GM10266 (cell line): Measurements from ENCODE around the gene ANTXR1.

Source experiments
- DNase-seq: peaks from one replicate; pipeline ENCODE4 v3.0.0; 2012; ENCODE audit errors: extremely low spot score
- TF ChIP-seq, protein P1 (sequence below): IDR thresholded peaks from 2 replicates; pipeline ENCODE4 v1.5.1; 2012; ENCODE audit warnings: mild to moderate bottlenecking, low read depth; ENCODE audit not compliant: control insufficient read depth, insufficient read depth; ENCODE audit errors: missing control alignments

ANTXR1 gene

DNA sequence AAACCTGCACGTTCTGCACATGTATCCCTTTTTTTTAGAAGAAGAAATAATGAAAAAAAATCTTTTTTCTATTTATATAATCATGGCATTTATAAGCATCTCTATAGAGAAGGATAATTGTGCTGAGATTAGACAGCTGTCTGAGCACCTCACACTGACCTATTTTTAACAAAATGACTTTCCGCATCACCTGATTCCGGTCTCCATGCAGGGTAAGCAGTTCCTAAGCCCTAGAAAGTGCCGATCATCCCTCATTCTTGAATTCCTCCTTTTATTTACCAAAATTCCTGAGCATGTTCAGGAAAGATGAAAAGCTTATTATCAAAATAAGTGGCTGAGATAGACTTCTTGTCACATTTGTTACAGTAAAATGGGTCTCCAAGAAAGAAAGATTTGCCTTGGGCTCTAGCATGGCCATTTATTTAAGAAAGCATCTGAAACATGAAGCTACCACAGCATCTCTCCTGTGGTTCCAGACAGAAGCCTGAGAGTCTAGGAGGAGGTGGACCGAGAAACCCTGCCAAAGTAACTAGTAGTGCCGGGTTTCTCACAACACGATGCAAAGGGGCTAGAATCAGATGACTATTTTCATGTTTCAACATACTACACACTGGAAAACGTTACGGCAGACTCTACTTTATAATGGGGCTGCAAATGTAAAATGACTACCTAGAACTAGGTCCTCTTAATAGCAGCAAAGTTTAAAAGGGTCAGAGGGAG, 37.9 kb upstream of the ANTXR1 start:
- no peak for DNase-seq

DNA sequence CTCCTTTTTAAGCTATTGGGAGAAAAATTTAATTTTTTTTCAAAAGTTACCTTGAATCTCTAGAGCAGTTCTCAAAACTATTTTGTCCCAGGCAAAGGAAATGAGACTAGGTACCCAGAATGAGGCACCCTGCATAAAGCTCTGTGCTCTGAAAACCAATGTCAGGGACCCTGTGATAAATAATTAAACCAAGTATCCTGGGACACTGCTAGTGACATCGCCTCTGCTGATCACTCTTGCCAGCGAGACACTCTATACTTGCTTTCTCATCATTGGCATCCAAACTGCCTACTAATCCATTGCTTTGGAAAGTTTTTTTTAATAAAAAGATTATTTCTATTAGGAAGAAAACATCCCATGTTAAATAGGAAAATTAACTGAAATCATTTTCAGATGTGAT, 37.1 kb upstream of the ANTXR1 start:
- TF ChIP-seq, protein P1, sequence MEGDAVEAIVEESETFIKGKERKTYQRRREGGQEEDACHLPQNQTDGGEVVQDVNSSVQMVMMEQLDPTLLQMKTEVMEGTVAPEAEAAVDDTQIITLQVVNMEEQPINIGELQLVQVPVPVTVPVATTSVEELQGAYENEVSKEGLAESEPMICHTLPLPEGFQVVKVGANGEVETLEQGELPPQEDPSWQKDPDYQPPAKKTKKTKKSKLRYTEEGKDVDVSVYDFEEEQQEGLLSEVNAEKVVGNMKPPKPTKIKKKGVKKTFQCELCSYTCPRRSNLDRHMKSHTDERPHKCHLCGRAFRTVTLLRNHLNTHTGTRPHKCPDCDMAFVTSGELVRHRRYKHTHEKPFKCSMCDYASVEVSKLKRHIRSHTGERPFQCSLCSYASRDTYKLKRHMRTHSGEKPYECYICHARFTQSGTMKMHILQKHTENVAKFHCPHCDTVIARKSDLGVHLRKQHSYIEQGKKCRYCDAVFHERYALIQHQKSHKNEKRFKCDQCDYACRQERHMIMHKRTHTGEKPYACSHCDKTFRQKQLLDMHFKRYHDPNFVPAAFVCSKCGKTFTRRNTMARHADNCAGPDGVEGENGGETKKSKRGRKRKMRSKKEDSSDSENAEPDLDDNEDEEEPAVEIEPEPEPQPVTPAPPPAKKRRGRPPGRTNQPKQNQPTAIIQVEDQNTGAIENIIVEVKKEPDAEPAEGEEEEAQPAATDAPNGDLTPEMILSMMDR = no peak
- no peak for DNase-seq

More for the DNA sequence above, 37.9 kb upstream of the ANTXR1 start:
- TF ChIP-seq, protein P1 = no peak

DNA sequence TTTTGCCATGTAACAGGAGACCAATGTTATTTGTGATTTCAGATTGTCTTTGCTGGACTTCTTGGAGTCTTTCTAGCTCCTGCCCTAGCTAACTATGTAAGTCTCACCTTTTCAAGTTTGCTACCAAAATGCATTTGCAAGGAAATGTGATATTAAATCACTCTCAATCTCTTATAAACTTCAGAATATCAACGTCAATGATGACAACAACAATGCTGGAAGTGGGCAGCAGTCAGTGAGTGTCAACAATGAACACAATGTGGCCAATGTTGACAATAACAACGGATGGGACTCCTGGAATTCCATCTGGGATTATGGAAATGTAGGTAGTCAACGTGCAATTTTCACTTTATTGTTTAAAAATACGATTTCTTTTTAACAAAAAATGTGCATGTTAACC, 35.5 kb upstream of the ANTXR1 start:
- TF ChIP-seq, protein P1 = no peak
- DNase-seq = no peak

DNA sequence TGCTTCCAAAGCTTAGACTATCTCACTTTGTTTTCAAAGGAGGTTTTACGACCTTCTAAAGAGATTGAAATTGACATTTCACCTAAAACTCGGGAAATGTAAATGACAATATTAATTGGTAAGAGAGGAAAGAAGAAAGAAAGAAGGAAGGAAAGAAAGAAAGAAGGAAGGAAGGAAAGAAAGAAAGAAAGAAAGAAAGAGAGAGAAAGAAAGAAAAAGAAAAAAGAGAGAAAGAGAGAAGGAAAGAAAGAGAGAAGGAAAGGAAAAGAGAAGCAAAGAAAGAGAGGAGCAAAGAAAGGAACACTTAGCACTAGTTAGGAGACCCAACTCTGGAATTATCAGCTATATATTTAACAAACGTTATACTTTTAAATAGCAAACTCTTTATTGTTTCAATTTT, 34.9 kb upstream of the ANTXR1 start:
- no peak for DNase-seq
- TF ChIP-seq, protein P1 = no peak

DNA sequence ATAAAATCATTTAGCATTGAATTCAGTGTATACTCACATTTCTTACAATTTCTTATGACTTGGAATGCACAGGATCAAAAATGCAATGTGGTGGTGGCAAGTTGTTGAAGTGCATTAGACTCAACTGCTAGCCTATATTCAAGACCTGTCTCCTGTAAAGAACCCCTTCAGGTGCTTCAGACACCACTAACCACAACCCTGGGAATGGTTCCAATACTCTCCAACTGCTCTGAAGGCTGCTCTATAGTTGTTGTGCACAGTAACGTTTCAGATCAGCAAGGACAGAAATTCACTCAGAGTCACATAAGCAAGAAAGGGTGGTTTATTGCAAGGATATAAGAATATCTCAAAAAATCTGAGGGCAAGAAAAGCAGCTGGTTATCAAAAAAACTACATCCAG, 32.0 kb upstream of the ANTXR1 start:
- no peak for DNase-seq
- TF ChIP-seq, protein P1 = no peak

DNA sequence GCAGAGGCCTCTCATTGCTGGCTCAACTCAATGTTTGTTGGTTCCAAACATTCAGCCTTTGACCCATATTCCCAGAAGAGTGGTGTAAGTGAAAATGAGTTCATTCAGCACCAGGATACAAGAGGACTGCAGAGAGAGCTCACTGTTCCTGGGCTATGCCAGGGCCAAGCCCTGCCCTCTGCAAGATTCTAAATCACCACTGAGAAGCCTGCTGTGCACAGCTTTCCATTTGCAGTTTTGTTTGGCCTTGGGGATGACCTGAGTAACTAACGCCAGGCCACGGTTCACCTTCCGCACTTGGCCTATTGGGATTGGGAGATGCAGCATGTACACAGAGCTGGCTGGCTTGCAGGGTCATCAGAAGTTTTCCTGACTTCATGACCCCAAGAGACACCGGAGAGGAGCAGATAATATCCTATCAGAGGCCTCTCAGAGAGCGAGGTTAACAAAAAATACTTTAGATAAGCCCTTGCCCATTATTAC, 25.9 kb upstream of the ANTXR1 start:
- no peak for DNase-seq

DNA sequence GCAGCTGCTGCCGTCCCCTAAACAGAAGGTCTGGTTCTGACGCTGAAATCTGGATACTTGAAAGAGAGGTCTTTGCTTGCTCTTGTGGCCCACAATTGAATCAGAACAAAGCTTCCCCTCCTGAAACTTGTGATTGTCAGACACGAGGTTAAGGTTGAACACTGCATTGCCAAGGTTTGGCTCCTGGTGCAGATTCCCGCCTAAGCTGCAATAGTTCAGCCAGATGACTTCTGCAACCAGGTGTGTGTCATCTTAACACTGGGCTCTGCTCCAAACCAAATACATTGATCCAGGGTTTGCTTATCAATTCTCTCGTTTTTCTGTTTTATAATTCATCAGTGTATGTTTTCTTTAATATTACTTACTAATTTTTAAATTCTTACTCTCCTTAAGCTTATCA, 23.9 kb upstream of the ANTXR1 start:
- TF ChIP-seq, protein P1 = no peak
- DNase-seq = no peak

More for the DNA sequence above, 25.9 kb upstream of the ANTXR1 start:
- TF ChIP-seq, protein P1 = no peak
